Endothelial cell of umbilical vein (primary cell): ENCODE measurements around the gene MATN1. TPM values are rescaled to one million over a fixed set of nuclear protein-coding genes. Genes with fewer than 3 reads are reported as not detected.

ENCODE experiments used
- BruUV-seq: library from RNA; stranded (reverse); fragments of 400-500 nt; replicated peaks from 2 replicates; lab custom pipeline; 2021; lab: Mats Ljungman, UMichigan
- CTCF ChIA-PET: fragments of 300-600, 350-600 bp; sonication (Branson Sonifier 250); formaldehyde crosslinking; loops from one replicate; lab custom pipeline; 2021; ENCODE audit warnings: antibody characterized with exemption, inconsistent platforms; lab: Charles Lee
- POLR2A ChIA-PET: fragments of 300-600, 350-600 bp; sonication (Branson Sonifier 250); formaldehyde crosslinking; loops from one replicate; lab custom pipeline; 2021; ENCODE audit warnings: antibody characterized with exemption, inconsistent platforms; lab: Charles Lee
- DNase-seq: peaks from one replicate; pipeline ENCODE4 v3.0.0-alpha.2; 2011; ENCODE audit warnings: low read depth, low spot score
- FAIRE-seq: peaks from 2 replicates; lab custom pipeline; 2011; peaks lifted over from hg19 to GRCh38; lab: Jason Lieb, UNC
- H2AFZ ChIP-seq: 2 replicates; pipeline ENCODE4 v1.6.0; 2012; ENCODE audit warnings: low read depth, low read length, control low read depth, inconsistent platforms
- H3K27ac ChIP-seq: 2 replicates; pipeline ENCODE4 v1.5.1; 2011; ENCODE audit warnings: low read depth, mild to moderate bottlenecking, control low read depth, low read length, moderate library complexity; ENCODE audit not compliant: insufficient read depth
- H3K27me3 ChIP-seq, 2 experiments: 2 replicates each; pipeline versions ENCODE4 v1.6.0 to v1.6.1; 2011; ENCODE audit warnings: low read length in 2 of 2, mixed read lengths in 1 of 2; ENCODE audit not compliant: control insufficient read depth in 2 of 2, insufficient read depth in 2 of 2
- H3K36me3 ChIP-seq, 2 experiments: 2 replicates in 1 of 2; 3 replicates in 1 of 2; pipeline ENCODE4 v1.5.1; 2011; ENCODE audit warnings: low read length in 2 of 2, mild to moderate bottlenecking in 1 of 2, moderate library complexity in 1 of 2; ENCODE audit not compliant: control insufficient read depth in 2 of 2, insufficient read depth in 2 of 2; ENCODE audit errors: extremely low read depth in 1 of 2
- H3K4me1 ChIP-seq: 3 replicates; pipeline ENCODE4 v1.5.1; 2011; ENCODE audit warnings: mild to moderate bottlenecking, low read length; ENCODE audit not compliant: control insufficient read depth, insufficient read depth; ENCODE audit errors: extremely low read depth
- H3K4me2 ChIP-seq: 2 replicates; pipeline ENCODE4 v1.6.1; 2011; ENCODE audit warnings: low read length, control low read depth, mixed read lengths; ENCODE audit not compliant: insufficient read depth
- H3K4me3 ChIP-seq, 3 experiments: fragments of 200-600 bp in 1 of 3; sonication (generic), shearing (Covaris generic) in 1 of 3; replicated peaks in 1 of 3; 2 replicates each; pipeline ENCODE4 v1.5.1; 2011 to 2016; ENCODE audit warnings: control low read depth in 3 of 3, low read length in 3 of 3, mild to moderate bottlenecking in 2 of 3, inconsistent platforms in 1 of 3, low read depth in 1 of 3, moderate library complexity in 1 of 3; ENCODE audit not compliant: insufficient read depth in 1 of 3
- H3K79me2 ChIP-seq: 2 replicates; pipeline ENCODE4 v1.6.0; 2012; ENCODE audit warnings: low read length, inconsistent platforms; ENCODE audit not compliant: control insufficient read depth, insufficient read depth
- H3K9ac ChIP-seq: replicated peaks from 2 replicates; pipeline ENCODE3; 2011; ENCODE audit warnings: low read length, control low read depth; ENCODE audit not compliant: insufficient read depth; ENCODE audit errors: extremely low read depth
- H3K9me1 ChIP-seq: replicated peaks from 3 replicates; pipeline ENCODE4 v1.6.0; 2011; ENCODE audit warnings: mild to moderate bottlenecking, low read length; ENCODE audit not compliant: control insufficient read depth, insufficient read depth; ENCODE audit errors: extremely low read depth
- H3K9me3 ChIP-seq: replicated peaks from 2 replicates; pipeline ENCODE4 v1.5.1; 2012; ENCODE audit warnings: low read length, inconsistent platforms; ENCODE audit not compliant: control insufficient read depth, insufficient read depth
- H4K20me1 ChIP-seq: replicated peaks from 2 replicates; pipeline ENCODE3; 2011; ENCODE audit warnings: mild to moderate bottlenecking, low read length; ENCODE audit not compliant: control insufficient read depth, insufficient read depth; ENCODE audit errors: extremely low read depth
- CTCF ChIP-seq, 2 donors: IDR thresholded peaks; 1 replicate in 1 of 2; 2 replicates in 1 of 2; pipeline ENCODE4 v1.5.1; 2011; ENCODE audit warnings: low read length in 2 of 2, mild to moderate bottlenecking in 2 of 2, moderate library complexity in 2 of 2, control low read depth in 1 of 2, inconsistent platforms in 1 of 2, low read depth in 1 of 2; ENCODE audit not compliant: insufficient read depth in 1 of 2; ENCODE audit errors: extremely low read depth in 1 of 2
- EZH2 ChIP-seq: IDR thresholded peaks from 2 replicates; pipeline ENCODE4 v1.6.1; 2012; ENCODE audit warnings: borderline replicate concordance, low read depth, mild to moderate bottlenecking, moderate library complexity, low read length, inconsistent platforms; ENCODE audit not compliant: severe bottlenecking
- FOS ChIP-seq: IDR thresholded peaks from 2 replicates; pipeline ENCODE4 v1.6.1; 2011; ENCODE audit warnings: mild to moderate bottlenecking, low read length, moderate library complexity, borderline replicate concordance; ENCODE audit not compliant: insufficient read depth
- GATA2 ChIP-seq: IDR thresholded peaks from 2 replicates; pipeline ENCODE4 v1.7.0; 2011; ENCODE audit warnings: low read depth, mild to moderate bottlenecking, moderate library complexity, mixed read lengths, low read length; ENCODE audit not compliant: insufficient read length, insufficient read depth
- JUN ChIP-seq: IDR thresholded peaks from 2 replicates; pipeline ENCODE4 v1.6.1; 2011; ENCODE audit warnings: borderline replicate concordance, low read depth; ENCODE audit not compliant: insufficient read length, insufficient read depth
- MAX ChIP-seq: IDR thresholded peaks from 2 replicates; pipeline ENCODE4 v1.6.1; 2011; ENCODE audit not compliant: insufficient read depth, insufficient read length
- MYC ChIP-seq: IDR thresholded peaks from one replicate; pipeline ENCODE4 v1.6.1; 2011; ENCODE audit warnings: mild to moderate bottlenecking, low read depth, low read length
- POLR2A ChIP-seq: IDR thresholded peaks from 2 replicates; pipeline ENCODE4 v1.6.1; 2012; ENCODE audit warnings: low read depth, mild to moderate bottlenecking, control low read depth, low read length
- POLR2AphosphoS5 ChIP-seq: IDR thresholded peaks from 2 replicates; pipeline ENCODE4 v1.6.1; 2012; ENCODE audit warnings: low read depth, mild to moderate bottlenecking, control low read depth, low read length, moderate library complexity; ENCODE audit not compliant: insufficient read depth
- dilution Hi-C: fragments of 300-500 bp; cut with MboI; formaldehyde crosslinking; loops from one replicate; pipeline ENCODE4 v1.15.0; 2019; ENCODE audit warnings: low sequenced_read_pairs; ENCODE audit not compliant: extremely low pct_ligation_motif_present
- intact Hi-C: fragments of 100-400 bp; cut with micrococcal nuclease; formaldehyde crosslinking; loops from one replicate; pipeline ENCODE4 v1.10.0; 2022
- polyA plus RNA-seq, 4 experiments: library from polyadenylated mRNA; depleted of rRNA in 3 of 4; stranded (reverse) in 3 of 4; unstranded in 1 of 4; fragments of >200 nt; gene quantifications; 2 replicates each; pipeline versions ENCODE4 v1.2.1 to v1.2.3, GENCODE V29; 2011 to 2012; ENCODE audit warnings: missing spikeins in 1 of 4
- total RNA-seq: library from RNA; stranded (reverse); gene quantifications from 2 replicates; pipeline ENCODE4 v1.2.3, GENCODE V29; 2021

Gene MATN1
- total and polyA plus RNA-seq, 2 donors (not counting 3 experiments of a cell fraction or from before 2014, with no cell fraction given) = 0.29 to 0.36 TPM

GRCh38 chr1:30749691-30750583, 26.6 kb upstream of the MATN1 start:
- TF ChIP-seq FOS (no peak), EZH2 (no peak), JUN (no peak), POLR2AphosphoS5 (no peak), MAX (no peak), MYC (no peak), POLR2A (no peak), CTCF (IDR thresholded peaks at IDR 0.05; ENCODE audit: extremely low read depth in 1 of 2, insufficient read depth in 1 of 2, low read depth in 1 of 2, low read length in 2 of 2) (no peak), GATA2 (no peak)
- ChIA-PET POLR2A (no interaction called here), CTCF (interaction anchor here (1.1 to 2.7 kb wide), 4 partner anchors 12 to 31 kb away, joined by 3 to 9 read pairs (median 6); no protein-coding TSS in a partner anchor)
- Histone ChIP-seq H3K27me3 (no peaks in the 10 kb centered on the region), H3K9ac (no peak overlapping the region), H3K36me3 (no peaks in the 10 kb centered on the region), H3K9me3 (no peaks in the 10 kb centered on the region), H3K4me2 (no peak overlapping the region), H2AFZ (no peak overlapping the region), H3K27ac (no peak overlapping the region), H3K9me1 (no peaks in the 10 kb centered on the region), H4K20me1 (no peaks in the 10 kb centered on the region), H3K4me3 (no peak overlapping the region), H3K4me1 (peaks cover 5% of the 10 kb centered on the region), H3K79me2 (peaks cover 22% of the 10 kb centered on the region)
- BruUV-seq = no TSS peak
- DNase-seq (no peak), FAIRE-seq (no peak)
- dilution Hi-C loops = no loop called here
- intact Hi-C loops = no loop called here
